Right lobe of liver (tissue), 6 donors: ENCODE results near the gene COL6A5. TPM values are rescaled to one million over a fixed set of nuclear protein-coding genes. Genes with fewer than 3 reads are reported as not detected.

Experiments
- ATAC-seq, 4 donors: fragments of 200-7000 bp; cut with Tn5 transposase; one replicate each; pipeline ENCODE4 v1.9.1; 2020; ENCODE audit warnings: mild to moderate bottlenecking in 4 of 4, moderate library complexity in 4 of 4
- DNase-seq, 3 donors: peaks; one replicate each; pipeline ENCODE4 v3.0.0-alpha.2; 2020
- H3K27ac ChIP-seq, 3 donors: fragments of 200-600 bp; one replicate each; pipeline ENCODE4 v1.8.0; 2022
- H3K27me3 ChIP-seq, 2 donors: fragments of 200-600 bp; one replicate each; pipeline ENCODE4 v1.8.0; 2022
- H3K36me3 ChIP-seq, 4 donors: fragments of 200-600 bp; sonication (generic) in 1 of 4; one replicate each; pipeline versions ENCODE4 v1.5.1 to v1.8.0; 2017 to 2022; ENCODE audit warnings: control low read depth in 1 of 4
- H3K4me1 ChIP-seq, 4 donors: fragments of 200-600 bp; sonication (generic) in 1 of 4; one replicate each; pipeline versions ENCODE4 v1.5.1 to v1.8.0; 2017 to 2022; ENCODE audit warnings: control low read depth in 1 of 4
- H3K4me3 ChIP-seq, 3 donors: fragments of 200-600 bp; one replicate each; pipeline ENCODE4 v1.8.0; 2022
- H3K9me3 ChIP-seq, 4 donors: fragments of 200-600 bp; sonication (generic) in 1 of 4; one replicate each; pipeline versions ENCODE4 v1.5.1 to v1.8.0; 2017 to 2022; ENCODE audit warnings: control low read depth in 1 of 4
- POLR2A ChIP-seq: fragments of 450-650 bp; IDR thresholded peaks from one replicate; pipeline ENCODE4 v1.6.1; 2017; ENCODE audit warnings: antibody characterized with exemption, mild to moderate bottlenecking
- WGBS: methylation state at CpG from one replicate; pipeline ENCODE4 v1.1.6; 2018; ENCODE audit warnings: low coverage, low lambda C conversion rate; ENCODE audit not compliant: insufficient coverage; ENCODE audit errors: missing lambda C conversion rate; 5-methylcytosine and 5-hydroxymethylcytosine counted together
- intact Hi-C, 2 donors: fragments of 100-400 bp; cut with DNase I; formaldehyde crosslinking; loops; one replicate each; pipeline versions ENCODE4 v1.11.2 to v1.14.1; 2022
- total RNA-seq, 6 experiments: library from RNA; depleted of rRNA in 2 of 6; stranded (reverse); fragments of >200 nt in 2 of 6; fragmentation: NEBNext Ultra II Directional in 3 of 6; extraction: Animal tissue kit (Norgen Biotek cat#: 25700) in 3 of 6; gene quantifications; one replicate each; pipeline versions ENCODE4 v1.1.0 to v1.2.4, GENCODE V29; 2016 to 2023
- TF ChIP-seq, protein P1 (sequence below), 4 donors: fragments of 200-600 bp in 3 of 4; fragments of 450-650 bp in 1 of 4; IDR thresholded peaks; one replicate each; pipeline versions ENCODE4 v1.5.1 to v1.8.0; 2016 to 2022; ENCODE audit warnings: antibody characterized with exemption in 4 of 4, mild to moderate bottlenecking in 2 of 4
- donor health status: DM: no; HTN: yes; CAD: no.
- donor health status: DM: no; HTN: no; CAD: no.
- donor health status: DM: no; HTN: no; CAD: no.
- donor health status: DM: no; HTN: yes; CAD: no.
- donor health status: DM: no; HTN: yes; CAD: no.

The COL6A5 gene
- total RNA-seq, 6 experiments from 2014 or later = not detected

DNA sequence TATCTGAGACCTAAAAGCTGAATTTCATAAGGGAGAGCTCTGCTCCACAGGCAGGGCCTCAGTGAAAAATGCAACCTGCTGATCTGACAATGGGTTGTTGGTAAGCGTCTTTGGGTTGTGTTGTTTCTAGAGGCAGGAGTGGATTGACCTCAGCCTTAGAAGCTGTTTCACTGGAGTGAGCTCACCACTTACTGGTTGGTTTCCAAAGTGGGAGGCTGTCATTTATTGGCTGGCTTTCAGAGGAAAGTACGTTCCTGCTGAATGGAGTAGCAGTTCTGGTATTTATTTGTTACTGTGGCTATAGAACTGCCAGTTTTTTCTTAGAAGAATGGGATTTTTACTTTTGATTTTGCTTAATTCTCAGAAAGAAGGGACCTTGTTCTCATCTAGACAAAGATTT, 29.3 kb upstream of the COL6A5 start:
- H3K9me3 ChIP-seq = no peaks in the 10 kb centered on the region
- TF ChIP-seq POLR2A = no peak
- ATAC-seq (no peak), DNase-seq (no peak)
- H3K27me3 ChIP-seq = no peaks in the 10 kb centered on the region
- no peaks in the 10 kb centered on the region for H3K4me1 ChIP-seq
- intact Hi-C loops = no loop called here
- WGBS = 56% methylated on average over 2 of the region's 2 CpGs
- no peaks in the 10 kb centered on the region for H3K36me3 ChIP-seq
- H3K4me3 ChIP-seq = no peak overlapping the region
- H3K27ac ChIP-seq = no peak overlapping the region

DNA sequence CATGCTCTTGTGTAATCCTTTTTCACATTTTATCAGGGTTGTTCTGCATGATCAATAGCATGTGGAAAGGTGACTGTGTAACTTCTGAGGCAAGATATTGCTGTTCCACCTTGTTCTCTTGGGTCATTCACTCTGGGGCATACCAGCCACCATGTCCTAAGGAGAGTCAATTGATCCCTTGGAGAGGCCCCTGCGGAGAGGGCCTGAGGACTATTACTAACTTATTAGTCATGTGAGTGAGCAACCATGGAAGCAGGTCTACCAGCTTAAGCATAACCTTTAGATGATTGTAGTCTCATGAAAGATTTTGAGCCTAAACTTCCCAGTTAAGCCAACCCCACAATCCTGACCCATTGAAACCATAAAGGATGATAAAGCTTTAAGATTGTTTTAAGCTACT, 22.0 kb upstream of the COL6A5 start:
- intact Hi-C loops = no loop called here
- ATAC-seq = no peak

DNA sequence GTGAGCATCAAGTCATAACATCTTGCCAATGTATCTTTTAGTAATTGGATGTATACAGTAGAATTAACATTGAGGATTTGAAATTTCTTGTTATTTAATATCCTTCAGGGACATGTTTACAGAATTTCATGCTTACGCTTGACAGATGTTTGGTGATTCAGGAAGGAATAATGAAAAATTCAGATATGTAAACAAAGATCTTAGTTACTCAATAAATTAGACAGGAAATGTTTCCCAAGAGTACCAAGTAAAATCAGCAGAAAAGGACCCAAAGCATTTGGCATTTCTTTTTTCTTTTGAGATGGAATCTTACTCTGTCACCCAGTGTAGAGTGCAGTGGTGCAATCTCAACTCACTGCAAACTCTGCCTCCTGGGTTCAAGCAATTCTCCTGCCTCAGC, 4.7 kb upstream of the COL6A5 start:
- Histone ChIP-seq H3K27me3 (peaks cover 0 to under 1% of the 10 kb centered on the region in 2 donors), H3K27ac (no peak overlapping the region), H3K4me1 (no peaks in the 10 kb centered on the region), H3K36me3 (no peaks in the 10 kb centered on the region), H3K9me3 (no peaks in the 10 kb centered on the region), H3K4me3 (no peak overlapping the region)
- ATAC-seq = no peak
- WGBS = 54% methylated on average over 1 of the region's 1 CpG
- intact Hi-C loops = no loop called here
- TF ChIP-seq POLR2A = no peak
- TF ChIP-seq, protein P1, sequence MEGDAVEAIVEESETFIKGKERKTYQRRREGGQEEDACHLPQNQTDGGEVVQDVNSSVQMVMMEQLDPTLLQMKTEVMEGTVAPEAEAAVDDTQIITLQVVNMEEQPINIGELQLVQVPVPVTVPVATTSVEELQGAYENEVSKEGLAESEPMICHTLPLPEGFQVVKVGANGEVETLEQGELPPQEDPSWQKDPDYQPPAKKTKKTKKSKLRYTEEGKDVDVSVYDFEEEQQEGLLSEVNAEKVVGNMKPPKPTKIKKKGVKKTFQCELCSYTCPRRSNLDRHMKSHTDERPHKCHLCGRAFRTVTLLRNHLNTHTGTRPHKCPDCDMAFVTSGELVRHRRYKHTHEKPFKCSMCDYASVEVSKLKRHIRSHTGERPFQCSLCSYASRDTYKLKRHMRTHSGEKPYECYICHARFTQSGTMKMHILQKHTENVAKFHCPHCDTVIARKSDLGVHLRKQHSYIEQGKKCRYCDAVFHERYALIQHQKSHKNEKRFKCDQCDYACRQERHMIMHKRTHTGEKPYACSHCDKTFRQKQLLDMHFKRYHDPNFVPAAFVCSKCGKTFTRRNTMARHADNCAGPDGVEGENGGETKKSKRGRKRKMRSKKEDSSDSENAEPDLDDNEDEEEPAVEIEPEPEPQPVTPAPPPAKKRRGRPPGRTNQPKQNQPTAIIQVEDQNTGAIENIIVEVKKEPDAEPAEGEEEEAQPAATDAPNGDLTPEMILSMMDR (IDR thresholded peaks at IDR 0.05) = no peak
- DNase-seq = no peak

More for the DNA sequence above, 22.0 kb upstream of the COL6A5 start:
- 88% methylated on average over 1 of the region's 1 CpG for WGBS
- H3K27ac ChIP-seq = no peak overlapping the region
- H3K27me3 ChIP-seq = no peaks in the 10 kb centered on the region
- no peaks in the 10 kb centered on the region for H3K36me3 ChIP-seq
- H3K4me1 ChIP-seq = no peaks in the 10 kb centered on the region
- no peak for DNase-seq
- TF ChIP-seq, protein P1 (IDR thresholded peaks at IDR 0.05) = no peak
- TF ChIP-seq POLR2A = no peak
- H3K4me3 ChIP-seq = no peak overlapping the region
- no peaks in the 10 kb centered on the region for H3K9me3 ChIP-seq

DNA sequence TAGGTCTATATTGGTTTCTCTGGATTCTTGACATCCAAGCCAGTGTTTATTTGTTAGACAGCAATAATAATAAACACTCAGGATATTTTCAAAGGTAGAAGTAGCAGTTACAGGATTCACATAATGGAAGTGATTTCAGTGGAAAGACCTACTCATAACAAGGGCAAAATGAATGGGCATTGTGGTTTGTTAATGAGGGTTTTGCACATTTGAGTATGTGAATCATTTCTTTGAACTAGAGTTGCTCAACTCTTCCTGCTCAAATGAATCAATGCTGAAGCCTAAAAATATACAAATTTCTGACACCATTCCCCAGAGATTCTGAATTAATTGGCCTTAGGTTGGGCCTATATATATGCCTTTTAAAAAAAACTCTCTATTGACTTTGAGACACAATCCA, 4.1 kb upstream of the COL6A5 start:
- Histone ChIP-seq H3K27ac (no peak overlapping the region), H3K4me1 (no peaks in the 10 kb centered on the region), H3K4me3 (no peak overlapping the region), H3K36me3 (no peaks in the 10 kb centered on the region), H3K27me3 (peaks cover 0 to 7% of the 10 kb centered on the region in 2 donors), H3K9me3 (no peaks in the 10 kb centered on the region)
- intact Hi-C loops = no loop called here
- no peak for TF ChIP-seq POLR2A
- TF ChIP-seq, protein P1 (IDR thresholded peaks at IDR 0.05) = no peak
- no peak for DNase-seq
- no peak for ATAC-seq

DNA sequence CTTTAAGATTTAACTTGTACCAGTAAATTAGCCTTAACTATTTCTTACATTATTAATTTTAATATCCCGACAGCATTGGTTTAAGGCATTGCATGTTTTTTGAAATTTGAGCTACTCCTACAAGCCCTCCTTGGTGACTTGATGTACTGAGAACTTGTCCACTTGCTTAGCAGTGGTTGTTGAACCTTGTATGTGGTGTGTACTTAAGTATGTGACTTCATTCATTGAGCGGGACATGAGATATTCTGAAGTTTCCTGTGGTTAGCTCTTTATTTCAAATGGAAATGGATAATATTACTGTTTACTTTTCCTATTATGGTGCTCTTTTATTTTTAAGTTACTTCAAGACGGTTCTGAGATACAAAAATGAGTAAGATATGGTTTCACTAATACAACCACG, 3.6 kb upstream of the COL6A5 start:
- DNase-seq (no peak), ATAC-seq (no peak)
- Histone ChIP-seq H3K4me1 (no peaks in the 10 kb centered on the region), H3K27me3 (peaks cover 0 to 8% of the 10 kb centered on the region in 2 donors), H3K9me3 (no peaks in the 10 kb centered on the region), H3K4me3 (no peak overlapping the region), H3K27ac (no peak overlapping the region), H3K36me3 (no peaks in the 10 kb centered on the region)
- TF ChIP-seq, protein P1 (IDR thresholded peaks at IDR 0.05) = no peak
- TF ChIP-seq POLR2A = no peak
- 48% methylated on average over 4 of the region's 4 CpGs for WGBS
- intact Hi-C loops = no loop called here
